K562 (cell line): Measurements from ENCODE around the gene CD14. TPM values are rescaled to one million over a fixed set of nuclear protein-coding genes. Genes with fewer than 3 reads are reported as not detected.

Experiments
- ATAC-seq: fragments of 200-7000 bp; cut with Tn5 transposase; 3 replicates; pipeline ENCODE4 v1.9.1; 2020; ENCODE audit warnings: moderate library complexity
- BruUV-seq: library from RNA; stranded (reverse); fragments of 400-500 nt; replicated peaks from 2 replicates; lab custom pipeline; 2021; lab: Mats Ljungman, UMichigan
- CTCF ChIA-PET: fragments of 300-600 bp; formaldehyde crosslinking; extraction: SDS; loops from one replicate; lab custom pipeline; 2021; ENCODE audit warnings: low intra/inter-chr PET ratio; lab: Yijun Ruan, JAX
- POLR2A ChIA-PET: fragments of 300-600, 350-650 bp; sonication (Branson Sonifier 250); formaldehyde crosslinking; extraction: SDS; loops from one replicate; lab custom pipeline; 2021; ENCODE audit warnings: antibody characterized with exemption, inconsistent platforms; lab: Yijun Ruan, JAX
- DNase-seq, 4 experiments: peaks; one replicate each; pipeline versions ENCODE4 v3.0.0 to v3.0.0-alpha.2; 2011 to 2018; ENCODE audit warnings: low spot score in 3 of 4, mixed read lengths in 3 of 4; ENCODE audit errors: extremely low read depth in 1 of 4
- FAIRE-seq: peaks from 2 replicates; lab custom pipeline; 2011; peaks lifted over from hg19 to GRCh38; lab: Jason Lieb, UNC
- H2AFZ ChIP-seq: 2 replicates; pipeline ENCODE4 v1.6.0; 2011; ENCODE audit warnings: low read depth, low read length, control low read depth, inconsistent platforms
- H3K27ac ChIP-seq: fragments of 200-600 bp; 3 replicates; pipeline ENCODE4 v1.8.0; 2011; ENCODE audit warnings: low read depth, mild to moderate bottlenecking, control low read depth, inconsistent platforms, low read length, moderate library complexity, mixed read lengths; ENCODE audit errors: extremely low read depth
- H3K27me3 ChIP-seq, 2 experiments: fragments of 300-600 bp in 1 of 2; 2 replicates in 1 of 2; 3 replicates in 1 of 2; pipeline versions ENCODE4 v1.6.0 to v1.8.0; 2011; ENCODE audit warnings: inconsistent platforms in 2 of 2, low read length in 2 of 2, mild to moderate bottlenecking in 1 of 2, mixed read lengths in 1 of 2, moderate library complexity in 1 of 2; ENCODE audit not compliant: control insufficient read depth in 2 of 2, insufficient read depth in 2 of 2
- H3K36me3 ChIP-seq: fragments of 300-600 bp; 3 replicates; pipeline ENCODE4 v1.8.0; 2011; ENCODE audit warnings: mild to moderate bottlenecking, low read length, inconsistent platforms; ENCODE audit not compliant: control insufficient read depth, insufficient read depth
- H3K4me1 ChIP-seq, 2 experiments: fragments of 200-600 bp in 1 of 2; replicated peaks in 1 of 2; 2 replicates in 1 of 2; 3 replicates in 1 of 2; pipeline versions ENCODE4 v1.5.1 to v1.8.0; 2011; ENCODE audit warnings: inconsistent platforms in 2 of 2, low read length in 2 of 2, mild to moderate bottlenecking in 1 of 2, mixed read lengths in 1 of 2, moderate library complexity in 1 of 2; ENCODE audit not compliant: control insufficient read depth in 2 of 2, insufficient read depth in 2 of 2
- H3K4me2 ChIP-seq: 2 replicates; pipeline ENCODE4 v1.6.1; 2011; ENCODE audit warnings: low read length, control low read depth, inconsistent platforms, mixed read lengths; ENCODE audit not compliant: insufficient read depth
- H3K4me3 ChIP-seq: fragments of 200-600 bp; sonication (generic), shearing (Covaris generic); 2 replicates; pipeline ENCODE4 v1.5.1; 2016; ENCODE audit warnings: control low read depth, inconsistent platforms
- H3K79me2 ChIP-seq: fragments of 200-600 bp; 3 replicates; pipeline ENCODE4 v1.8.0; 2011; ENCODE audit warnings: low read length, inconsistent platforms; ENCODE audit not compliant: control insufficient read depth, insufficient read depth
- H3K9ac ChIP-seq, 2 experiments: 2 replicates each; pipeline versions ENCODE4 v1.6.0 to v1.6.1; 2011; ENCODE audit warnings: low read depth in 2 of 2, low read length in 2 of 2, control low read depth in 1 of 2, inconsistent platforms in 1 of 2, mild to moderate bottlenecking in 1 of 2, mixed read lengths in 1 of 2; ENCODE audit not compliant: insufficient read depth in 1 of 2
- H3K9me1 ChIP-seq: one replicate; pipeline ENCODE4 v1.6.0; 2011; ENCODE audit warnings: inconsistent platforms, mild to moderate bottlenecking, low read length, moderate library complexity; ENCODE audit not compliant: control insufficient read depth, insufficient read depth
- H3K9me3 ChIP-seq: replicated peaks from 2 replicates; pipeline ENCODE4 v1.5.1; 2011; ENCODE audit warnings: low read depth, low read length, inconsistent platforms; ENCODE audit not compliant: control insufficient read depth, insufficient read depth
- H4K20me1 ChIP-seq: replicated peaks from 2 replicates; pipeline ENCODE4 v1.6.1; 2011; ENCODE audit warnings: low read length, inconsistent platforms, mixed read lengths; ENCODE audit not compliant: control insufficient read depth, insufficient read depth
- DNMT1 ChIP-seq: fragments of 450-650 bp; IDR thresholded peaks from 2 replicates; pipeline ENCODE4 v1.6.1; 2016; ENCODE audit warnings: antibody characterized with exemption, mild to moderate bottlenecking
- ELK3 ChIP-seq: fragments of 450-650 bp; formaldehyde crosslinking; IDR thresholded peaks from 2 replicates; pipeline ENCODE4 v1.4.0; 2020; ENCODE audit warnings: mild to moderate bottlenecking
- GTF2B ChIP-seq: IDR thresholded peaks from 2 replicates; pipeline ENCODE4 v1.6.1; 2011; ENCODE audit not compliant: insufficient read length; ENCODE audit errors: extremely low read depth
- HIVEP1 ChIP-seq: fragments of 250-450 bp; sonication (Bioruptor Pico); IDR thresholded peaks from 2 replicates; pipeline ENCODE4 v1.4.0; 2020; ENCODE audit warnings: mild to moderate bottlenecking
- HMGN3 ChIP-seq: IDR thresholded peaks from 2 replicates; pipeline ENCODE4 v1.6.1; 2011; ENCODE audit warnings: borderline replicate concordance, low read depth, mild to moderate bottlenecking, mixed read lengths, low read length; ENCODE audit not compliant: insufficient read length; ENCODE audit errors: extremely low read depth
- ID3 ChIP-seq, 2 experiments: fragments of 250-450 bp in 1 of 2; fragments of 450-650 bp in 1 of 2; sonication (Bioruptor Pico) in 1 of 2; IDR thresholded peaks; 2 replicates each; pipeline versions ENCODE4 v1.6.1 to v1.8.0; 2016 to 2021; ENCODE audit warnings: mild to moderate bottlenecking in 2 of 2, moderate library complexity in 2 of 2, missing compliant biosample characterization in 1 of 2, missing genetic modification characterization in 1 of 2
- NCOR1 ChIP-seq: fragments of 450-650 bp; IDR thresholded peaks from 2 replicates; pipeline ENCODE4 v1.6.1; 2016; ENCODE audit warnings: mild to moderate bottlenecking, moderate library complexity
- NFIC ChIP-seq: fragments of 450-650 bp; IDR thresholded peaks from 2 replicates; pipeline ENCODE4 v1.6.1; 2017; ENCODE audit warnings: mild to moderate bottlenecking, inconsistent platforms
- PRMT5 ChIP-seq: sonication (generic); formaldehyde crosslinking; IDR thresholded peaks from 2 replicates; pipeline ENCODE4 v1.5.0; 2020; ENCODE audit warnings: missing genetic modification reagents
- PTRF ChIP-seq: fragments of 450-650 bp; IDR thresholded peaks from 2 replicates; pipeline ENCODE4 v1.6.1; 2016; ENCODE audit warnings: mild to moderate bottlenecking, missing genetic modification characterization, missing compliant biosample characterization
- STAT5A ChIP-seq: IDR thresholded peaks from 2 replicates; pipeline ENCODE4 v1.6.1; 2012; ENCODE audit warnings: low read length, inconsistent platforms, borderline replicate concordance
- ZNF274 ChIP-seq: IDR thresholded peaks from 2 replicates; pipeline ENCODE4 v1.6.1; 2011; ENCODE audit warnings: low read depth, mild to moderate bottlenecking, low read length, moderate library complexity, borderline replicate concordance
- ZNF384 ChIP-seq: IDR thresholded peaks from 2 replicates; pipeline ENCODE4 v1.6.1; 2012; ENCODE audit warnings: low read depth, low read length, improper control_type of control experiment
- WGBS: fragments of 100-300 bp; shearing (Covaris generic); methylation state at CpG from one replicate; pipeline ENCODE4 v1.1.6; 2016; ENCODE audit warnings: low coverage, mixed read lengths; ENCODE audit not compliant: insufficient coverage; ENCODE audit errors: missing lambda C conversion rate; 5-methylcytosine and 5-hydroxymethylcytosine counted together
- in situ Hi-C: fragments of 300-500 bp; cut with MboI; formaldehyde crosslinking; loops from 4 replicates; pipeline ENCODE4 v1.15.0; 2018; ENCODE audit warnings: inconsistent platforms, mixed read lengths
- intact Hi-C: fragments of 100-400 bp; cut with micrococcal nuclease; formaldehyde crosslinking; loops from 2 replicates; pipeline ENCODE4 v1.14.2; 2022
- polyA plus RNA-seq, 8 experiments: library from polyadenylated mRNA; depleted of rRNA in 4 of 8; stranded (reverse) in 5 of 8; unstranded in 3 of 8; fragments of >200 nt; fragmentation: Nextera tagmentation in 2 of 8; fragmentation: Illumina TruSeq in 1 of 8; extraction: Ambion mirVana in 2 of 8; extraction: Trizol in 1 of 8; gene quantifications; 2 replicates each; pipeline versions ENCODE4 v1.2.1 to v1.2.3, GENCODE V29; 2011 to 2014; ENCODE audit warnings: inconsistent platforms in 1 of 8, missing spikeins in 1 of 8
- total RNA-seq, 7 experiments: library from RNA; depleted of rRNA in 6 of 7; stranded (reverse); fragments of >200 nt in 6 of 7; fragmentation: Illumina TruSeq in 2 of 7; extraction: Trizol in 2 of 7; gene quantifications; 2 replicates each; pipeline versions ENCODE4 v1.2.1 to v1.2.3, GENCODE V29; 2011 to 2021; ENCODE audit warnings: low replicate concordance in 1 of 7

Gene CD14
- total and polyA plus RNA-seq, 9 of the 15 experiments (the other 6 are each of a cell fraction or from before 2014, with no cell fraction given) = 0.07 to 0.47 (median 0.14) TPM; not detected in 2

GRCh38 chr5:140631036-140631417 is 1.9 kb downstream of the CD14 start:
- intact Hi-C loops (no loop called here), in situ Hi-C loops (no loop called here)
- Histone ChIP-seq H3K36me3 (no peaks in the 10 kb centered on the region), H3K9me3 (no peaks in the 10 kb centered on the region), H3K9me1 (no peaks in the 10 kb centered on the region), H3K4me1 (peaks cover 0 to 14% of the 10 kb centered on the region in 2 experiments; a peak in 1 of 5 replicates), H3K9ac (no peak overlapping the region), H3K27me3 (no peaks in the 10 kb centered on the region), H3K4me2 (no peak overlapping the region), H2AFZ (no peak overlapping the region), H3K4me3 (no peak overlapping the region), H3K27ac (no peak overlapping the region), H4K20me1 (no peaks in the 10 kb centered on the region), H3K79me2 (no peaks in the 10 kb centered on the region)
- POLR2A ChIA-PET = interaction anchor here (1.2 kb wide), 1 partner anchor 9 kb away, joined by 3 read pairs; no protein-coding TSS in a partner anchor
- ATAC-seq = no peak
- no peak for TF ChIP-seq ZNF384
- TF ChIP-seq ID3 (CRISPR knock-in tag; IDR thresholded peaks at IDR 0.05) = no peak
- TF ChIP-seq ID3 (tag; IDR thresholded peaks at IDR 0.05) = no peak
- no peak for TF ChIP-seq STAT5A
- TF ChIP-seq ZNF274 = no peak
- TF ChIP-seq NCOR1 = no peak
- TF ChIP-seq PRMT5 (CRISPR knock-in tag) = no peak
- TF ChIP-seq NFIC = no peak
- TF ChIP-seq HMGN3 = no peak
- no peak for TF ChIP-seq ELK3 (CRISPR knock-in tag)
- no peak for TF ChIP-seq DNMT1
- no peak for TF ChIP-seq GTF2B
- no peak for TF ChIP-seq HIVEP1 (CRISPR knock-in tag)
- no peak for TF ChIP-seq PTRF (tag)
- FAIRE-seq = no peak
- WGBS = 68% methylated on average over 4 of the region's 4 CpGs
- no peak for DNase-seq
- no TSS peak for BruUV-seq
- CTCF ChIA-PET = no interaction called here
